GM23338 (cell line): ENCODE data around the gene DENND4B. TPM values are rescaled to one million over a fixed set of nuclear protein-coding genes. Genes with fewer than 3 reads are reported as not detected.

Experiments used
- ATAC-seq: fragments of 200-7000 bp; cut with Tn5 transposase; 3 replicates; pipeline ENCODE4 v1.9.1; 2020
- DNase-seq: peaks from one replicate; pipeline ENCODE4 v3.0.0-alpha.2; 2015; ENCODE audit warnings: low spot score
- H2AFZ ChIP-seq: fragments of 200-600 bp; sonication (generic); 2 replicates; pipeline ENCODE4 v1.8.0; 2016; ENCODE audit warnings: antibody characterized with exemption, mild to moderate bottlenecking, moderate library complexity
- H3F3A ChIP-seq: fragments of 200-600 bp; sonication (generic); replicated peaks from 2 replicates; pipeline ENCODE4 v1.8.0; 2017; ENCODE audit warnings: antibody characterized with exemption, mixed run types, low read depth
- H3K27ac ChIP-seq: fragments of 200-600 bp; sonication (generic); 2 replicates; pipeline ENCODE4 v1.6.1; 2016; ENCODE audit warnings: low read depth
- H3K27me3 ChIP-seq: fragments of 200-600 bp; sonication (generic); 2 replicates; pipeline ENCODE4 v1.8.0; 2016; ENCODE audit warnings: mild to moderate bottlenecking, mixed run types, moderate library complexity; ENCODE audit not compliant: insufficient read depth
- H3K36me3 ChIP-seq: fragments of 200-600 bp; sonication (generic); 2 replicates; pipeline ENCODE4 v1.8.0; 2016; ENCODE audit warnings: mild to moderate bottlenecking; ENCODE audit not compliant: insufficient read depth
- H3K4me1 ChIP-seq: fragments of 200-600 bp; sonication (generic); 2 replicates; pipeline ENCODE4 v1.8.0; 2016; ENCODE audit warnings: mild to moderate bottlenecking, moderate library complexity; ENCODE audit not compliant: insufficient read depth
- H3K4me2 ChIP-seq: fragments of 200-600 bp; sonication (generic); 2 replicates; pipeline ENCODE4 v1.7.1; 2017; ENCODE audit warnings: mixed run types
- H3K4me3 ChIP-seq: fragments of 200-600 bp; sonication (generic); 2 replicates; pipeline ENCODE4 v1.6.1; 2016; ENCODE audit warnings: mixed run types
- H3K79me2 ChIP-seq: fragments of 200-600 bp; sonication (generic); replicated peaks from 2 replicates; pipeline ENCODE4 v1.8.0; 2017; ENCODE audit warnings: mild to moderate bottlenecking; ENCODE audit not compliant: insufficient read depth
- H3K9me2 ChIP-seq: fragments of 200-600 bp; sonication (generic); 2 replicates; pipeline ENCODE4 v1.8.0; 2017; ENCODE audit not compliant: insufficient read depth
- H4K20me1 ChIP-seq: fragments of 200-600 bp; sonication (generic); replicated peaks from 2 replicates; pipeline ENCODE4 v1.8.0; 2017; ENCODE audit warnings: mild to moderate bottlenecking; ENCODE audit not compliant: insufficient read depth
- H3K27ac Mint-ChIP-seq: 2 replicates; pipeline ENCODE4 v1.8.0; 2020; ENCODE audit warnings: inconsistent platforms, mild to moderate bottlenecking, moderate library complexity, mixed read lengths
- H3K27me3 Mint-ChIP-seq: 3 replicates; pipeline ENCODE4 v1.8.0; 2022; ENCODE audit warnings: low read depth, mild to moderate bottlenecking, moderate library complexity, mixed read lengths, inconsistent platforms; ENCODE audit not compliant: insufficient read depth, poor library complexity
- H3K36me3 Mint-ChIP-seq: 3 replicates; pipeline ENCODE4 v1.8.0; 2021; ENCODE audit warnings: low read depth, mild to moderate bottlenecking, inconsistent platforms, moderate library complexity, mixed read lengths
- H3K4me1 Mint-ChIP-seq: 3 replicates; pipeline ENCODE4 v1.8.0; 2020; ENCODE audit warnings: mild to moderate bottlenecking, inconsistent platforms, mixed read lengths
- H3K4me3 Mint-ChIP-seq: 3 replicates; pipeline ENCODE4 v1.8.0; 2021; ENCODE audit warnings: moderate library complexity, mild to moderate bottlenecking, inconsistent platforms, mixed read lengths
- H3K9me3 Mint-ChIP-seq: 3 replicates; pipeline ENCODE4 v1.8.0; 2020; ENCODE audit warnings: moderate library complexity, mild to moderate bottlenecking, inconsistent platforms, mixed read lengths
- CREB1 ChIP-seq: fragments of 250-450 bp; sonication (Bioruptor Pico); IDR thresholded peaks from 2 replicates; pipeline ENCODE4 v1.5.0; 2020; ENCODE audit warnings: low read depth, mild to moderate bottlenecking, moderate library complexity
- POLR2AphosphoS5 ChIP-seq: IDR thresholded peaks from 2 replicates; pipeline ENCODE4 v1.6.1; 2016; ENCODE audit warnings: antibody characterized with exemption, low read depth
- polyA plus RNA-seq: library from polyadenylated mRNA; unstranded; fragments of >200 nt; fragmentation: Nextera tagmentation; extraction: Ambion mirVana; gene quantifications from 2 replicates; pipeline ENCODE4 v1.2.1, GENCODE V29; 2016
- total RNA-seq: library from RNA; depleted of rRNA; stranded (reverse); fragments of >200 nt; shearing (Covaris generic); gene quantifications from 2 replicates; pipeline ENCODE4 v1.2.3, GENCODE V29; 2014
- TF ChIP-seq, protein P1 (sequence below): fragments of 250-450 bp; sonication (Bioruptor Pico); IDR thresholded peaks from 2 replicates; pipeline ENCODE4 v1.5.0; 2020; ENCODE audit warnings: mild to moderate bottlenecking, moderate library complexity

DENND4B gene
- total and polyA plus RNA-seq, 2 experiments from 2014 or later = 29.4 to 57.0 TPM

DNA sequence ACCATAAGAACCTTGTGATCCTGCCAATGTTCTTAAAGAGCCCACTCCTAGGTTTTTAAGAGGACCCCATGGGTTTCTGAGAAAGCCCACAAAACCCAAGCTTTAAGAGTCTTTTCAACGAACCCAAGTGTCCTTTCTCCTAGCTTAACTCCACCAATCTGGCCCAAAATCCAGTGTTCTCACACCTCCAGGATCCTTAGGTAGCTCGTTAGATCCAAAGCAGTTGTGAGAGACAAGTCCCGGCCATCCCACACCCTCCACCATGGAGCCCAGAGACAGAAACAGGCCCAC, 1.7 kb downstream of the DENND4B start (continued):
- TF ChIP-seq, protein P1, sequence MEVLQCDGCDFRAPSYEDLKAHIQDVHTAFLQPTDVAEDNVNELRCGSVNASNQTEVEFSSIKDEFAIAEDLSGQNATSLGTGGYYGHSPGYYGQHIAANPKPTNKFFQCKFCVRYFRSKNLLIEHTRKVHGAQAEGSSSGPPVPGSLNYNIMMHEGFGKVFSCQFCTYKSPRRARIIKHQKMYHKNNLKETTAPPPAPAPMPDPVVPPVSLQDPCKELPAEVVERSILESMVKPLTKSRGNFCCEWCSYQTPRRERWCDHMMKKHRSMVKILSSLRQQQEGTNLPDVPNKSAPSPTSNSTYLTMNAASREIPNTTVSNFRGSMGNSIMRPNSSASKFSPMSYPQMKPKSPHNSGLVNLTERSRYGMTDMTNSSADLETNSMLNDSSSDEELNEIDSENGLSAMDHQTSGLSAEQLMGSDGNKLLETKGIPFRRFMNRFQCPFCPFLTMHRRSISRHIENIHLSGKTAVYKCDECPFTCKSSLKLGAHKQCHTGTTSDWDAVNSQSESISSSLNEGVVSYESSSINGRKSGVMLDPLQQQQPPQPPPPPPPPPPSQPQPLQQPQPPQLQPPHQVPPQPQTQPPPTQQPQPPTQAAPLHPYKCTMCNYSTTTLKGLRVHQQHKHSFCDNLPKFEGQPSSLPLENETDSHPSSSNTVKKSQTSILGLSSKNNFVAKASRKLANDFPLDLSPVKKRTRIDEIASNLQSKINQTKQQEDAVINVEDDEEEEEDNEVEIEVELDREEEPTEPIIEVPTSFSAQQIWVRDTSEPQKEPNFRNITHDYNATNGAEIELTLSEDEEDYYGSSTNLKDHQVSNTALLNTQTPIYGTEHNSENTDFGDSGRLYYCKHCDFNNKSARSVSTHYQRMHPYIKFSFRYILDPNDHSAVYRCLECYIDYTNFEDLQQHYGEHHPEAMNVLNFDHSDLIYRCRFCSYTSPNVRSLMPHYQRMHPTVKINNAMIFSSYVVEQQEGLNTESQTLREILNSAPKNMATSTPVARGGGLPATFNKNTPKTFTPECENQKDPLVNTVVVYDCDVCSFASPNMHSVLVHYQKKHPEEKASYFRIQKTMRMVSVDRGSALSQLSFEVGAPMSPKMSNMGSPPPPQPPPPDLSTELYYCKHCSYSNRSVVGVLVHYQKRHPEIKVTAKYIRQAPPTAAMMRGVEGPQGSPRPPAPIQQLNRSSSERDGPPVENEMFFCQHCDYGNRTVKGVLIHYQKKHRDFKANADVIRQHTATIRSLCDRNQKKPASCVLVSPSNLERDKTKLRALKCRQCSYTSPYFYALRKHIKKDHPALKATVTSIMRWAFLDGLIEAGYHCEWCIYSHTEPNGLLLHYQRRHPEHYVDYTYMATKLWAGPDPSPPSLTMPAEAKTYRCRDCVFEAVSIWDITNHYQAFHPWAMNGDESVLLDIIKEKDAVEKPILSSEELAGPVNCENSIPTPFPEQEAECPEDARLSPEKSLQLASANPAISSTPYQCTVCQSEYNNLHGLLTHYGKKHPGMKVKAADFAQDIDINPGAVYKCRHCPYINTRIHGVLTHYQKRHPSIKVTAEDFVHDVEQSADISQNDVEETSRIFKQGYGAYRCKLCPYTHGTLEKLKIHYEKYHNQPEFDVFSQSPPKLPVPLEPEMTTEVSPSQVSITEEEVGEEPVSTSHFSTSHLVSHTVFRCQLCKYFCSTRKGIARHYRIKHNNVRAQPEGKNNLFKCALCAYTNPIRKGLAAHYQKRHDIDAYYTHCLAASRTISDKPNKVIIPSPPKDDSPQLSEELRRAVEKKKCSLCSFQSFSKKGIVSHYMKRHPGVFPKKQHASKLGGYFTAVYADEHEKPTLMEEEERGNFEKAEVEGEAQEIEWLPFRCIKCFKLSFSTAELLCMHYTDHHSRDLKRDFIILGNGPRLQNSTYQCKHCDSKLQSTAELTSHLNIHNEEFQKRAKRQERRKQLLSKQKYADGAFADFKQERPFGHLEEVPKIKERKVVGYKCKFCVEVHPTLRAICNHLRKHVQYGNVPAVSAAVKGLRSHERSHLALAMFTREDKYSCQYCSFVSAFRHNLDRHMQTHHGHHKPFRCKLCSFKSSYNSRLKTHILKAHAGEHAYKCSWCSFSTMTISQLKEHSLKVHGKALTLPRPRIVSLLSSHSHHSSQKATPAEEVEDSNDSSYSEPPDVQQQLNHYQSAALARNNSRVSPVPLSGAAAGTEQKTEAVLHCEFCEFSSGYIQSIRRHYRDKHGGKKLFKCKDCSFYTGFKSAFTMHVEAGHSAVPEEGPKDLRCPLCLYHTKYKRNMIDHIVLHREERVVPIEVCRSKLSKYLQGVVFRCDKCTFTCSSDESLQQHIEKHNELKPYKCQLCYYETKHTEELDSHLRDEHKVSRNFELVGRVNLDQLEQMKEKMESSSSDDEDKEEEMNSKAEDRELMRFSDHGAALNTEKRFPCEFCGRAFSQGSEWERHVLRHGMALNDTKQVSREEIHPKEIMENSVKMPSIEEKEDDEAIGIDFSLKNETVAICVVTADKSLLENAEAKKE = no peak

DNA sequence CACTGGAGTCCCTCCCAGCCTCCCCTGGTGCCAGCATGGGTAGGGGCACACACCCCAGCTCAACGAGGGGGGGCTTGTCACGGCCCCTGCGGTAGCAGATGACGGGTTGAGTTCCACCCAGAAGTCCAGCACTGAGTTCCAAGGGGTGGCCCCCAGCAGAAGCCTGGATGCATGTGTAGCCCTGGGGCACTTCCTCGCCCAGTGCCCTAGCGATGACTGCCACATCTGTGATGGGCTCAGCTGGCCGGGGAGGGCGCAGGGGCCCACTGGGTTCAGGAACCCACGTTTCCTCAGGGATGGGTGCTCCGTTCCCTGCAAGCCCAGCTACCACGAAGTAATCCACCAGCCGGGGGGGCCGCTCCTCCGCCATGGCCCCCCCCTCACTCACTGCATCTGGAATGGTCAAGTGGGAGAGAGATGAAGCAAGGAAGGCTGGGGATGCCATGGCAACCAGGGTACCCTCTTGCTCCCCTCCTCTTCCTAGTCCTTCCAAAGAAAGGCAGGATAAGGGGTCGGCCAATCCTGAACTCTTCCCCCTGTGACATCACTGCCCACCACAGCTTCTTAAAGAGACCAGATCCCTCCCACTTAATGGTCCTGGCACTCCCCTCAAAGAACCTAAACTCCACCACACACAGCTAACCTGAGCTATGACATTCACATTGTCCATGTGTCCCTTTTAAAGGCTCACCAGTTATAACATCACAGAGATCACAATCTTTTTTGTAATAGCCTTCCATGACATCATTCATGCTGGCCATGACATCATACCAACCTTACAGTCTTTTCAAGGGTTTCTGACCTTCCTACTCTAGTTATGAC, 2.3 kb downstream of the DENND4B start:
- Mint-ChIP-seq H3K27me3 (peaks cover 20% of the 10 kb centered on the region), H3K4me1 (peaks cover 18% of the 10 kb centered on the region), H3K27ac (no peak overlapping the region), H3K36me3 (peaks cover 48% of the 10 kb centered on the region), H3K9me3 (no peaks in the 10 kb centered on the region; the same call in 2 of the 3 replicates), H3K4me3 (peak overlapping the region; percentile 87)
- Histone ChIP-seq H3F3A (peaks cover 5% of the 10 kb centered on the region; the same call in 1 of the 2 replicates), H3K4me2 (no peak overlapping the region), H4K20me1 (0 out of 2 replicates have a peak, but pooled peaks cover 3% of the 10 kb centered on the region), H2AFZ (no peak overlapping the region), H3K4me1 (peaks cover 10% of the 10 kb centered on the region; the same call in 1 of the 2 replicates), H3K36me3 (0 out of 2 replicates have a peak, but pooled peaks cover 3% of the 10 kb centered on the region), H3K27me3 (no peaks in the 10 kb centered on the region), H3K9me2 (no peaks in the 10 kb centered on the region), H3K79me2 (peaks cover 16% of the 10 kb centered on the region), H3K27ac (no peak overlapping the region), H3K4me3 (peak overlapping the region; percentile 95; the same call in 1 of the 2 replicates)
- TF ChIP-seq CREB1 (CRISPR knock-in tag) (peak; percentile 80), POLR2AphosphoS5 (no peak)
- ATAC-seq (no peak), DNase-seq (no peak)
